ENCODE results near the gene ISM1. TPM values are rescaled to one million over a fixed set of nuclear protein-coding genes. Genes with fewer than 3 reads are reported as not detected.

ISM1 gene
- total RNA-seq, 1 experiment from 2014 or later = 0.20 TPM

GRCh38 chr20:13212750-13213149 is 8.3 kb upstream of the ISM1 start:
- no peaks in the 10 kb centered on the region; a peak in 2 of 7 replicates for H3K36me3 Mint-ChIP-seq (ENCODE audit: insufficient read depth in 1 of 3, low read depth in 3 of 3)
- H3K27ac Mint-ChIP-seq = no peak overlapping the region
- H3K9ac ChIP-seq (ENCODE audit: extremely low read depth, insufficient read length, low read length) = no peak overlapping the region
- H3K79me1 ChIP-seq (ENCODE audit: insufficient read depth, low read depth, low read length, poor library complexity, severe bottlenecking) = no peaks in the 10 kb centered on the region
- H3K18ac ChIP-seq (ENCODE audit: insufficient read length, low read depth, low read length) = no peak overlapping the region
- H4K5ac ChIP-seq (ENCODE audit: insufficient read length, low read depth, low read length) = no peak overlapping the region
- H3K27me3 ChIP-seq (ENCODE audit: insufficient read depth, low read length) = no peaks in the 10 kb centered on the region; the same call in 1 of the 2 replicates
- H3K27ac ChIP-seq (ENCODE audit: insufficient read length, low read depth, low read length) = no peak overlapping the region
- no peak overlapping the region for H3K56ac ChIP-seq (ENCODE audit: insufficient read length, low read depth, low read length)
- no peak overlapping the region for H3K4me3 Mint-ChIP-seq
- no peak overlapping the region for H2BK20ac ChIP-seq (ENCODE audit: low read depth, low read length, poor library complexity, severe bottlenecking)
- peaks cover 0 to under 1% of the 10 kb centered on the region in 2 experiments; a peak in 2 of 4 replicates for H3K4me1 Mint-ChIP-seq
- H4K8ac ChIP-seq (replicated peaks; ENCODE audit: insufficient read length, low read depth, low read length) = no peak overlapping the region
- no peak overlapping the region for H2AFZ ChIP-seq (ENCODE audit: low read length)
- no peak overlapping the region for H2BK15ac ChIP-seq (ENCODE audit: low read depth, low read length)
- peaks cover 44% of the 10 kb centered on the region for H3K27me3 Mint-ChIP-seq (ENCODE audit: low read depth)
- H4K91ac ChIP-seq (ENCODE audit: insufficient read length, low read depth, low read length) = no peak overlapping the region
- no peak overlapping the region for H2BK12ac ChIP-seq (ENCODE audit: insufficient read length, low read depth, low read length)
- H3K9me3 Mint-ChIP-seq = no peaks in the 10 kb centered on the region
- TF ChIP-seq, protein P1, sequence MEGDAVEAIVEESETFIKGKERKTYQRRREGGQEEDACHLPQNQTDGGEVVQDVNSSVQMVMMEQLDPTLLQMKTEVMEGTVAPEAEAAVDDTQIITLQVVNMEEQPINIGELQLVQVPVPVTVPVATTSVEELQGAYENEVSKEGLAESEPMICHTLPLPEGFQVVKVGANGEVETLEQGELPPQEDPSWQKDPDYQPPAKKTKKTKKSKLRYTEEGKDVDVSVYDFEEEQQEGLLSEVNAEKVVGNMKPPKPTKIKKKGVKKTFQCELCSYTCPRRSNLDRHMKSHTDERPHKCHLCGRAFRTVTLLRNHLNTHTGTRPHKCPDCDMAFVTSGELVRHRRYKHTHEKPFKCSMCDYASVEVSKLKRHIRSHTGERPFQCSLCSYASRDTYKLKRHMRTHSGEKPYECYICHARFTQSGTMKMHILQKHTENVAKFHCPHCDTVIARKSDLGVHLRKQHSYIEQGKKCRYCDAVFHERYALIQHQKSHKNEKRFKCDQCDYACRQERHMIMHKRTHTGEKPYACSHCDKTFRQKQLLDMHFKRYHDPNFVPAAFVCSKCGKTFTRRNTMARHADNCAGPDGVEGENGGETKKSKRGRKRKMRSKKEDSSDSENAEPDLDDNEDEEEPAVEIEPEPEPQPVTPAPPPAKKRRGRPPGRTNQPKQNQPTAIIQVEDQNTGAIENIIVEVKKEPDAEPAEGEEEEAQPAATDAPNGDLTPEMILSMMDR (conservative IDR thresholded peaks at IDR 0.05) = no peak
- 100% methylated on average over 1 of the region's 5 CpGs for WGBS (ENCODE audit: extremely low coverage, insufficient read length, low lambda C conversion rate)
- no peaks in the 10 kb centered on the region for H3K79me2 ChIP-seq (ENCODE audit: insufficient read depth, low read length)
- no peak overlapping the region for H3T11ph ChIP-seq (ENCODE audit: low read length)
- H2BK120ac ChIP-seq (ENCODE audit: low read depth, low read length, poor library complexity, severe bottlenecking) = no peak overlapping the region
- H3K4me1 ChIP-seq (ENCODE audit: insufficient read depth, low read length) = no peaks in the 10 kb centered on the region
- H3K23ac ChIP-seq (ENCODE audit: insufficient read length, low read depth, low read length) = no peak overlapping the region
- H2AK5ac ChIP-seq (ENCODE audit: insufficient read length, low read length) = no peak overlapping the region
- H4K20me1 ChIP-seq (ENCODE audit: control insufficient read depth, insufficient read depth, insufficient read length) = no peaks in the 10 kb centered on the region
- H3K9me3 ChIP-seq (ENCODE audit: control insufficient read depth, low read depth, low read length) = no peaks in the 10 kb centered on the region
- H2BK5ac ChIP-seq (ENCODE audit: insufficient read length, low read length) = no peak overlapping the region
- no peaks in the 10 kb centered on the region for H3K23me2 ChIP-seq (ENCODE audit: insufficient read length, low read depth, low read length, poor library complexity, severe bottlenecking)
- H3K4me2 ChIP-seq (ENCODE audit: insufficient read depth, insufficient read length, low read length) = no peak overlapping the region
- DNase-seq = no peak
- H3K14ac ChIP-seq (ENCODE audit: insufficient read depth, low read length) = no peak overlapping the region
- no peak overlapping the region for H3K4ac ChIP-seq (ENCODE audit: low read depth, low read length)

Measured in H9 (cell line).